Colon (tissue), 2 donors: ENCODE data around the gene WBP2.
"Not testable (repeated sequence)": the region's sequence is repeated elsewhere in the genome, so short reads cannot be mapped to it uniquely, and the experiment has no call there.

Experiments
- FAIRE-seq: peaks from 2 replicates; lab custom pipeline; 2012; peaks lifted over from hg19 to GRCh38; lab: Jason Lieb, UNC
- donor health status: control.
- donor health status: control.

WBP2 gene

DNA sequence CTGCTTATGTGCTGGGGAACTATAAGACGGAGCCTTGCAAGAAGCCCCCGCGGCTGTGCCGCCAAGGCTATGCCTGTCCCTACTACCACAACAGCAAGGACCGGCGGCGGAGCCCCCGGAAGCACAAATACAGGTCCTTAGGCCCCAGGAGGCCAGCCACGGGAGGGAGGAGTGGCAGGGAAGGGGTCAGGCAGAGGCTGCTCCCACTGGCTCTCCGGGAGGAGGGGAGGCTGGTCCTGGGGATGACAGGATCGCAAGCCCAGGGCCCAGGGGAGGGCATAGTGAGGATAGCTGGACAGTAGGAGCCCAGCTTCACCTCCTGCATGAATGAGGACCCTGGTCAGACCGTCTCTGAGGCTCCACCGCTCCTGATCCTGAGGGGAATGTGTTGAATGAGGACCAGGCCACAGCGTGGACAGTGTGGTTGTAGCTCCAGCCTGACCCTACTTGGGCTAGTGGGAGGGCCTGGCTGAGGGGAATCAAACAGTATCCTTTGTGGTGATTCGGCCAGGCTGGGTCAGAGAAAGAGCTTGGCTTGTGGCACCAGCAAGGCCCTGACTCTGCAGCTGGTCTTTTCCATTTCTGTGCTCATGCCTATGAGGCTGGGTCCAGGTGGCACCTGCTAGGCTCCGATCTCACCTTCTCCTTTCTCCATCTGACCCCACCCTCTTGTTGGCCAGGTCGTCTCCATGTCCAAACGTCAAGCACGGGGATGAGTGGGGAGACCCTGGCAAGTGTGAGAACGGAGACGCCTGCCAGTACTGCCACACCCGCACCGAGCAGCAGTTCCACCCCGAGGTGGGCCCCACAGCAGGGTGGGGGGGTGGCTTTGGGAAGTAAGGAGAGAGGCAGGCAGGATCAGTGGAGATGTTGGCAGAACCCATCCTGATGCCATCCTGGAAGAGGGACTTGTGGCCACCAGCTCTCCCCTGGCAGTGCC, 41.8 kb downstream of the WBP2 start:
- no peak for FAIRE-seq

DNA sequence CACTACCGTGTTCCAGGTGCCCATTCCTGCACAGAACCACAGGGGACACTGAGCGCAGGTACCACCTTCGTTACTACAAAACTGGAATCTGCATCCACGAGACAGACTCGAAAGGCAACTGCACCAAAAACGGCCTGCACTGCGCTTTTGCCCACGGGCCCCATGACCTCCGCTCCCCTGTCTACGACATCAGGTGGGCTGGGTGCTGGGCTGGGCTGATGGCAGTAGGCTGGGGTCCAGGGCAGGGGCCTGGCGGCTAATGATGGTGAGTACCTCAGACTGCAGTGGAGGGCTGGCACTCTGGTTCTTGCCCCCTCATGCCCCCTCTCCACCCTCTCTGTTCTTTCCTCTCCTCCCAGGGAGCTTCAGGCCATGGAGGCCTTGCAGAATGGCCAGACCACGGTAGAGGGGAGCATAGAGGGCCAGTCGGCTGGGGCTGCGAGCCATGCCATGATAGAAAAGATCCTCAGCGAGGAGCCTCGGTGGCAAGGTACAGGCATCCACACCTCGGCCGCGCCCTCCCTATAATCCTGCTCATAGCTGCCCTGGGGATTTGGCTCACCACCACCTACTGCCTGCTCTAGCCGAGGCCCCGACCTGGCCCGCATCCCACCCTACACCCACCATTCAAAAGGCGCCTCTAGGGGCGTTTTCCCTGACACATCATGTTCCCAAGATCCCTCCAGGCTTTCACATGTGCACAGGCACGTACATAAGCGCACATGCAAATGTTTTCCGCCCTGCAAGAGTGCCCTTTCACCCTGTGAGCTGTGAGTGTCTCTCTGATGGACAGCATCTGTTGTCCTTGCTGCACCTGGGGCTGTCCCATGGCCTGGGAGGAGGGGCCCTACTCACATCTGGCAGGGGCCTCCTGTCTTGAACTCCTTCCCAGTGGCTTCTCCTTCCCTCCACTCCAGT, 42.8 kb downstream of the WBP2 start:
- FAIRE-seq: no peak

DNA sequence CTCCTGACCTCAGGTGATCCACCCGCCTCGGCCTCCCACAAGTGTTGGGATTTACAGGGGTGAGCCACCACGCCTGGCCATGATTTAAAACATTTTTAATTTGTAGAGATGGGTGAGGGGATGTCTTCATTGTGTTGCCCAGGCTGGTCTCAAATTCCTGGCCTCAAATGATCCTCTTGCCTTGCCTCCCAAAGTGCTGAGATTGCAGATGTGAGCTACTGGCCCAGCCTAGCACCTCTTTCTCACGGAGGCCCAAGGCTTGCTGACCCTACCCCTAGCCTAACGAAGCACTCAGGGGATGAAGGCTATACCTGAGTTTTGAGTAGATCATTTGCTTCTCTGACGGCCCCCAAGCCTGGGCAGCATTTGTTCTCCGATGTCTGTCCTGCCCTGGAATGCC, 44.0 kb downstream of the WBP2 start:
- no peak for FAIRE-seq

DNA sequence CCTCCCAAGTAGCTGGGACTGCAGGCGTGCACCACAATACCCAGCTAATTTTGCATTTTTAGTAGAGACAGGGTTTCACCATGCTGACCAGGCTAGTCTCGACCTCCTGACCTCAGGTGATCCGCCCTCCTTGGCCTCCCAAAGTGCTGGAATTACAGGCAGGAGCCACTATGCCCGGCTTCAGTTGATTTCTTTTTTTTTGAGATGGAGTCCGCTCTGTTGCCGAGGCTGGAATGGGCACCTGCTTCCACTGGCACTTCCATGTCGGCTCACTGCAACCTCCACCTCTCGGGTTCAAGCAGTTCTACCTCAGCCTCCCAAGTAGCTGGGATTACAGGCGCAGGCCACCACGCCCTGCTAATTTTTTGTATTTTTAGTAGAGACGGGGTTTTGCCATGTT, 44.4 kb downstream of the WBP2 start:
- not testable (repeated sequence) for FAIRE-seq

DNA sequence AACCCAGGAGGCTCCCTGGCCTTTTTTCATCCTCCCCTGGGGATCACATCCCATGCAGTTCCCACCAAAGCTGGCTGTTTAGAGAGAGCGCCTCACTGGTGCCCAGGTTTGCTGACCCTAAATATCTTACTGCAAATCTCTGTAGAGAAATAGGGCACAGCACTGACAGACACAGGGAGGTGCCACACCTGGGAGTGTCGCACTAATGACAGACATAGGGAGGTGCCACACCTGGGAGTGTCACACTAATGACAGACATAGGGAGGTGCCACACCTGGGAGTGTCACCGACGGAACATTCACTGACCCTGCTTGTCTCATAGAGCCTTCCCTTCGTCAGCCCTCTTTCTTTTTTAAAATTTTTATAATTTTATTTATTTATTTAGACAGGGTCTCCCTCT, 44.9 kb downstream of the WBP2 start:
- no peak for FAIRE-seq

DNA sequence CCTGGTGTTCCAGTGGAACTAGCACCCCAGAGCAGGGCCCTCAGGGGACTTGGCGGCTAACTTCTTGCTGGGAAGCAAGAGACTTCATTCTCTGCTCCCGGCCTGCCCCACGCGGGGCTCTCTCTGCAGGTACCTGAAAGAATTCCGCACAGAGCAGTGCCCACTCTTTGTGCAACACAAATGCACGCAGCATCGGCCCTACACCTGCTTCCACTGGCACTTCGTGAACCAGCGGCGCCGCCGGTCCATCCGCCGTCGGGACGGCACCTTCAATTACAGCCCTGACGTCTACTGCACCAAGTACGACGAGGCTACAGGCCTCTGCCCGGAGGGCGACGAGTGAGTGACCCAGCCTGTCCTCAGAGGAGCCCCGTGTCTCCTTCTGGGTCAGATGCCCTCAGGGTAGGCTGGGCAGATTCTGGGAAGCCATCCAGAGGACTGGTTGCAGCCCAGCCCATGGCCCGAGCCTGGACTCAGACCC, 45.5 kb downstream of the WBP2 start:
- FAIRE-seq: no peak

DNA sequence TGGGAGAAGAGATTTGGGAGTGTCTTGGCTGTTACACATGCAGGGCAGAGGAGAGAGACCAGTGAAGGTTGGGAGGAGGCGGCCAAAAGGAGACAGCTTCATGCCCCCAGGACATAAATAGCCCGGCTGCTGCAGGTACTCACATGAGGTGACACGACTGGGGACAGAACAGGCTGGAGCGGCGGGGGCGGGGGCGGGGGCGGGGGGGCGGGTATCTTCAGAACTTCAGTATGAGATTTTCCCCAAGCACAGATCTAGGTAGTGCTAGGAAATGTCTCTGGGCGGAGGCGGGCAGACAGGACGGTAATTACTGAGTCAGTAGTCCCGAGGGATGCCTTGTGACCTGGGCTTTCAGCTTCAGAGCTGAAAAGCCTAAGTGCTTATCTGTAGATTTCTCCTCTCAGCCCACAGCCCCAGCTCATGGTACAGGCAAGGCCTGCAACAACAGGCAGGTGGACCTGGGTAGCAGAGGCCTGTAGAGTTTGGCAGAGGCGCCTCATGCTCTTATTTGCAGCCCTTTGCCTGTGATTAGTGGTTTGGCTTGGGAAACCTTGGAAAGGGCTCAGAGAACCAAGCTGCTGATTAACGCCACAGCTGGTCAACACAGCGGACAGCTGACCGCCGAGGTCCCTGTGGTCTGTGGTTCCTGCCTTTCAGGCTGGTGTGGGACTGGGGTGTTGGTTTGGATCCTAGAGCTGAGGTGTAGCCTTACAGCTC, 46.1 kb downstream of the WBP2 start:
- FAIRE-seq: no peak

DNA sequence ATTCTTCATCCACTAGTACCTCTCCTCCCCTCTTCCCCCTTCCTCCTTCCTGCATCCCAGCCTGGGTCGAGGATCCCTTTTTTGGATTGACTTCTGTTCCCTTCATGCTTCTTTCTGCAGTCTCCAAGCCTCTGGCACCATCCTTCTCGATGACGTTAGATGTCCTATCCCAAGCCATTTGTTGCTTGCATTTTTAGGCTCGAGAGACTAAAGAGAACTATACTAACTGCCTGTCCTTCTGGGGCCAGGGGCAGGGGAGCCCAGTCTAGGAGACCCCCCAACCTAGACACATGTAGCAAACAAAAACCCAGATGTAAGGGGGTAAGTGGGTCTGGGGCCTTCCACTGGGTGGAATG, 46.6 kb downstream of the WBP2 start:
- FAIRE-seq: no peak

DNA sequence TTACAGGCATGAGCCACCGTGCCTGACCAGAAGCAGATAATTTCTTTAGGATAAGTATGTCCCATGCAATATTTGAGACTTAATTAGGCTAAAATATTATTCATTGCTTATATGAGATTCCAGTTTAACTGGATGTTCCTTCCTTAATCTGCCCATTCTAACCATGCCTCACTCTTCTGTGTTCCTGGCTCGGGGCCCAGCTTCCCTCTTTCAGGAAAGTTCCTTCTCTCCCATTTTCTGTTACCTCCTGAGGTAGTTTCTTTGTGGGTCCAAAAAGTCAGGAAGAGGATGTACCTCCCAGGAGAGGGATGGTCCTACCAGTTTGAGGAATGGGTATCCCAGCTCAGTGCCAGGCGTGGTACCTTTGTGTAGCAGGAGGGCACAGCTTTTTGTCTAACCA, 47.3 kb downstream of the WBP2 start:
- no peak for FAIRE-seq

DNA sequence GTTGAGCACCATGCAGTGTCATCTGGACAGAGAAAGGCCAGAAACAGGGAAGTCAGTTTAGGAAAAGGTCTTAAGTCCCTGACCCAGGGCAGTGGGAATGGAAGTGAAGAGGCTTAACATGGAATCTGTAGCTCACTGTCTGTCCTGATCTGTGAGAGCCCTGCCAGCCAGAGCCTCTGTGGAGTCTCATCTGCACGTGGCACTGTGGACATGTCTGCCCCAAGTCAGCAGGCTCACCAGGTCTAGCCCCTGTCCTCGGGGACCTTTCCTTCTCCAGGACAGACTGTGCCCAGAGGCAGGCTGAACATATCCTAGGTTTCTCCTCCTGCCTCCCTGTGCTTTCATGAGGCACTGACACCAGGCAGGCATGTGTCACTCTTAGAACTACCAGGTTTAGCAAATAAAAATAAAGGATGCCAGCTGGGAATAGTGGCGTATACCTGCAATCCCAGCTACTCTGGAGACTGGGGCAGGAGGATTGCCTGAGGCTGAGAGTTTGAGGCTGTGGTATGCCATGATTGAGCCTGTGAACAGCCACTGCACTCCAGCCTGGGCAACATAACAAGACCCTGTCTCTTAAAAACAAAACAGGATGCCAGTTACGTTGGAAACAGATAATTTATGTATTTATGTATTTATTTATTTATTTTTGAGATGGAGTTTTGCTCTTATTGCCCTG, 48.2 kb downstream of the WBP2 start:
- FAIRE-seq: no peak

DNA sequence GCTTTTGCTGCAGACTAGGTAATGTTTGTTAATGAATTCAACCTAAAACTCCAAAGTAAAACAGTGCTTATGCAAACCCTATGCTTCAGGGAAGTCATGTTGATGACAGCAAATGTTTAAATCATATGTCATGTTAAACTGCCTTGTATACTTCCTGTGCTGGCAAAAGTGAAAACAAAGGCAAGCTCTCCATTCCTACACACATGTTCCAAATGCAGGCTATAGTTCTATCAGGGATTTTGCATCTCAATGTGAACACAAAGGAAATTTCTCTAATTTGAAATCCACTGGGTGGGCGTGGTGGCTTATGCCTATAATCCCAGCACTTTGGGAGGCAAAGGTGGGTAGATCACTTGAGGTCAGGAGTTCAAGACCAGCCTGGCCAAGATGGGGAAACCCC, 51.3 kb downstream of the WBP2 start:
- no peak for FAIRE-seq

DNA sequence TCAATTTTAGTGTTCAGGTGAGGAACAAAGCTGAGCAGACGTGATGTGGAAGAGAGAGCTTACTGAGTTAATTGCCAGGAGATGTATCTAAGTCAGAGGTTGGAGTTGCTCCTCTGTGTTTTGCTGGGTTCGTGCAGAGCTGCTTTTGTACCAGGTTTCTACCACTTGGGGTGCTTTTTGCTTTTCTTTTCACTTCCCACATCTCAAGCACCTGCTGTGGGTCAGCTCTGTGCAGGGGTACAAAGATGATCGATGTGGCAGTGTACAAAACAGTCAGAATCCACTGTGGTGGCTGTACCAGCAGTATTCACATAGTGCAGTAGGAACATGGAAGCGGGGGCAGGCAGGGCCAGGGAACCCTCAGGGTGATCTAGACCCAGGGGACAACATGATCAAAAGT, 55.7 kb downstream of the WBP2 start:
- FAIRE-seq: no peak

DNA sequence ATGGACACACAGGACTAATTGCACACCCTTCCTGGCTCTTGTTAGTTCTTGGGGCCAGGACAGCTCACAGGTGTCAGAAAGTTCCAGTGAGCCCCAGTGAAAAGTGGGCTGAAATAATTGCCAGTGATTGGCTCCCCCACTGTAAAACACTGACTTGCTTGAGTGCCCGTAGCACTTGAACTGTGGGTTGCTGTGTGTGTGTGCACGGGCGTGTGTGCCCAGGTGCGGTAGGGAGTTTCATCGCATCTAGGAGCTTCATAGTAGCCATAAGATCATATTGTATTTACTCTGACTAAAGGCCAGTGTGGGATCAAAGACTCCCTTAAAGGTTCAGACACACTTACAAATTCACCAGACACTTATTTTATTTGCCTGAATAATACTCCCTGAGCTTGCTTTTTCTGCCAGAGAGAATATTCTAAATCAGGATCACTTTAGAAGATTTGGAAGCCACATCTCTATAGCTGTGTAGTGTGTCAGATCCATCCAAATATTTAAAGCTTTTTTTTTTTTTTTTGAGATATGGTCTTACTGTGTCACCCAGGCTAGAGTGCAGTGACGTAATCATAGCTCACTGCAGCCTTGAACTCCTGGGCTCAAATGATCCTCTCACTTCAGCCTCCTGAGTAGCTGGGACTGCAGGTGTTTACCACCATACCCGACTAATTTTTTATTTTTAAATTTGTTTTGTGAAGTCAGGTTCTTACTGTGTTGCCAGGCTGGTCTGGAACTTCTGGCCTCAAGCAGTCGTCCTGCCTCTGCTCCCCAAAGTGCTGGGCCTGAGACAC, 59.1 kb downstream of the WBP2 start:
- FAIRE-seq: no peak
